ENCODE results near the gene NOXA1. TPM values are rescaled to one million over a fixed set of nuclear protein-coding genes. Genes with fewer than 3 reads are reported as not detected.

Gene NOXA1
- total and polyA plus RNA-seq, 3 donors from 2014 or later, result 2.5 to 8.0 (median 4.6) TPM

- Histone ChIP-seq H3K27ac (no peak overlapping the region), H3K9me3 (no peaks in the 10 kb centered on the region), H3K4me1 (peaks cover 7% of the 10 kb centered on the region), H3K27me3 (no peaks in the 10 kb centered on the region), H3K36me3 (ENCODE audit: low read depth, missing control alignments) (no peaks in the 10 kb centered on the region), H3K4me3 (no peak overlapping the region)
- TF ChIP-seq, protein P1, sequence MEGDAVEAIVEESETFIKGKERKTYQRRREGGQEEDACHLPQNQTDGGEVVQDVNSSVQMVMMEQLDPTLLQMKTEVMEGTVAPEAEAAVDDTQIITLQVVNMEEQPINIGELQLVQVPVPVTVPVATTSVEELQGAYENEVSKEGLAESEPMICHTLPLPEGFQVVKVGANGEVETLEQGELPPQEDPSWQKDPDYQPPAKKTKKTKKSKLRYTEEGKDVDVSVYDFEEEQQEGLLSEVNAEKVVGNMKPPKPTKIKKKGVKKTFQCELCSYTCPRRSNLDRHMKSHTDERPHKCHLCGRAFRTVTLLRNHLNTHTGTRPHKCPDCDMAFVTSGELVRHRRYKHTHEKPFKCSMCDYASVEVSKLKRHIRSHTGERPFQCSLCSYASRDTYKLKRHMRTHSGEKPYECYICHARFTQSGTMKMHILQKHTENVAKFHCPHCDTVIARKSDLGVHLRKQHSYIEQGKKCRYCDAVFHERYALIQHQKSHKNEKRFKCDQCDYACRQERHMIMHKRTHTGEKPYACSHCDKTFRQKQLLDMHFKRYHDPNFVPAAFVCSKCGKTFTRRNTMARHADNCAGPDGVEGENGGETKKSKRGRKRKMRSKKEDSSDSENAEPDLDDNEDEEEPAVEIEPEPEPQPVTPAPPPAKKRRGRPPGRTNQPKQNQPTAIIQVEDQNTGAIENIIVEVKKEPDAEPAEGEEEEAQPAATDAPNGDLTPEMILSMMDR (IDR thresholded peaks at IDR 0.05), result no peak
- no peak for TF ChIP-seq POLR2A (IDR thresholded peaks at IDR 0.05)
- no peak for DNase-seq
- 84 to 94% methylated on average over 5 to 19 of the region's 19 CpGs for WGBS, 2 donors
- intact Hi-C loops (cut with DNase I; ENCODE audit: low total_unique reads), result no loop called here
These were observed 10.2 kb downstream of the NOXA1 start for GRCh38 chr9:137433349-137433915.

- Histone ChIP-seq H3K4me1 (peaks cover 7% of the 10 kb centered on the region), H3K4me3 (no peak overlapping the region), H3K9me3 (no peaks in the 10 kb centered on the region), H3K27ac (no peak overlapping the region), H3K36me3 (ENCODE audit: low read depth, missing control alignments) (no peaks in the 10 kb centered on the region), H3K27me3 (no peaks in the 10 kb centered on the region)
- TF ChIP-seq POLR2A (IDR thresholded peaks at IDR 0.05), result no peak
- TF ChIP-seq, protein P1 (IDR thresholded peaks at IDR 0.05), result no peak
- no peak for DNase-seq
- 93% methylated on average over 16 of the region's 26 CpGs; no CpG with 5 or more reads in 1 of the 2 donors for WGBS, 2 donors
- intact Hi-C loops (cut with DNase I; ENCODE audit: low total_unique reads), result no loop called here
These were observed 10.8 kb downstream of the NOXA1 start for GRCh38 chr9:137433916-137434431.

DNA sequence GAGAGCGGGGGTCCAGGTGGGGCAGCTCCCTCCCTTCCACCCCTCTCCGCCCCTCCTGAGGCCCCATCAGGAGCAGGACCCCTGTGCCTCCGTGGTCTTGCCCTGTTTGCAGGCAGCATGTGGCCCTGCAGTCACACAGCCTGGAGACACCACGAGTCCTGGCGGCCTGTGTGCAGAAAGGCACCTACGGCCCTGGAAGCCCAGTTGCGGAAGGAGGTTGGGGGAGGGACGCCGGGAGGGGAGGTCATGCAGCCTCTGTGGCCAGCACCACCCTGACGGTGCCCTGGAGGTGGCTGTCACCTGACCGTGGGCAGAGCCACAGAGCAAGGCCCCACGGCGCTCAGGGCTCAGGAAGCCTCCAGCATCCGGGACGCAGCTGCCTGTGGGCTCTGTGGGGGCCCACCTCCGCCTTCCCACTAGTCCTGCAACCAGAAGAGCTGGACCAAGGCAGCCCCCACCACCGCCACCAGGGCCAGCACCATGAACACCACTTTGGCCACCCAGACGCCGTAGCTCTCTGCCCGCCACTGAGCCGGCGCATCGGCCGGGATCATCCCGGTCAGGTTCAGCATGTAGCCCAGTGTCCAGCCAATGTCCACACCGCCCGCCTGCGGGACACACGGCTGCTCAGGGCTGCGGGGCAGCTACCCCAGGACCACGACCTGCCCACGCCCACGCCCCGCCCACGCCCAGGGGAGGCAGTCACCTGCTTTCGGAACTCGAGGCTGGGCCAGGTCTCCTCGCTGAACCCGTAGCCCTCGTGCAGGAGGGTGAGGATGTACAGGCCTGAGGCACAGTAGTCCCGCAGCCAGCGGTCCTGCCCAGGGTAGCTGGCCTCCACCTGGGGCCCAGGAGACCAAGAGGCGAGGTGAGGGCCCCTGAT, 11.5 kb downstream of the NOXA1 start:
- H3K27ac ChIP-seq, result no peak overlapping the region
- no peak overlapping the region for H3K4me3 ChIP-seq
- TF ChIP-seq POLR2A (IDR thresholded peaks at IDR 0.05), result no peak
- TF ChIP-seq, protein P1 (IDR thresholded peaks at IDR 0.05), result no peak
- intact Hi-C loops (cut with DNase I; ENCODE audit: low total_unique reads), result no loop called here
- no peaks in the 10 kb centered on the region for H3K36me3 ChIP-seq (ENCODE audit: low read depth, missing control alignments)
- no peaks in the 10 kb centered on the region for H3K9me3 ChIP-seq
- 88 to 93% methylated on average over 20 to 43 of the region's 43 CpGs for WGBS, 2 donors
- H3K27me3 ChIP-seq, result no peaks in the 10 kb centered on the region
- DNase-seq, result no peak
- H3K4me1 ChIP-seq, result peaks cover 7% of the 10 kb centered on the region

GRCh38 chr9:137435381-137435891, 12.2 kb downstream of the NOXA1 start:
- H3K4me3 ChIP-seq, result no peak overlapping the region
- TF ChIP-seq, protein P1 (IDR thresholded peaks at IDR 0.05), result no peak
- TF ChIP-seq POLR2A (IDR thresholded peaks at IDR 0.05), result no peak
- DNase-seq, result no peak
- peaks cover 7% of the 10 kb centered on the region for H3K4me1 ChIP-seq
- H3K36me3 ChIP-seq (ENCODE audit: low read depth, missing control alignments), result no peaks in the 10 kb centered on the region
- no peak overlapping the region for H3K27ac ChIP-seq
- intact Hi-C loops (cut with DNase I; ENCODE audit: low total_unique reads), result no loop called here
- H3K9me3 ChIP-seq, result no peaks in the 10 kb centered on the region
- H3K27me3 ChIP-seq, result no peaks in the 10 kb centered on the region
- 78 to 86% methylated on average over 6 to 20 of the region's 20 CpGs for WGBS, 2 donors

All from testis (tissue), 3 donors.